NCI-H446 treated with DMSO at 0.1 percent for 48 hours (cell line): ENCODE measurements around the gene ZBTB33.

ENCODE experiments used
- DNase-seq: peaks from one replicate; lab custom pipeline; 2025; lab: John Stamatoyannopoulos, UW

ZBTB33 gene

GRCh38 chrX:120262859-120263708 is 12.5 kb downstream of the ZBTB33 start:
- DNase-seq: no peak

GRCh38 chrX:120264341-120264740 is 13.7 kb downstream of the ZBTB33 start:
- no peak for DNase-seq

- DNase-seq: no peak
These were observed 18.9 kb downstream of the ZBTB33 start for GRCh38 chrX:120269373-120270035.

GRCh38 chrX:120270567-120270966 is 20.0 kb downstream of the ZBTB33 start:
- DNase-seq: no peak

- no peak for DNase-seq
These were observed 20.6 kb downstream of the ZBTB33 start for GRCh38 chrX:120271218-120271617.

- DNase-seq: no peak
These were observed 23.5 kb downstream of the ZBTB33 start for GRCh38 chrX:120274145-120274544.

GRCh38 chrX:120274958-120275357 is 24.3 kb downstream of the ZBTB33 start:
- no peak for DNase-seq

- DNase-seq: no peak
These were observed 30.5 kb downstream of the ZBTB33 start for GRCh38 chrX:120281021-120281624.

GRCh38 chrX:120281761-120282160 is 31.1 kb downstream of the ZBTB33 start:
- no peak for DNase-seq

- no peak for DNase-seq
These were observed 32.1 kb downstream of the ZBTB33 start for GRCh38 chrX:120282697-120283096.

GRCh38 chrX:120286733-120287512 is 36.3 kb downstream of the ZBTB33 start:
- no peak for DNase-seq

GRCh38 chrX:120287513-120288112 is 37.0 kb downstream of the ZBTB33 start:
- DNase-seq: no peak

GRCh38 chrX:120290107-120290506 is 39.5 kb downstream of the ZBTB33 start:
- DNase-seq: no peak

- DNase-seq: no peak
These were observed 40.6 kb downstream of the ZBTB33 start for GRCh38 chrX:120291211-120291610.

- no peak for DNase-seq
These were observed 42.4 kb downstream of the ZBTB33 start for GRCh38 chrX:120293015-120293414.

- no peak for DNase-seq
These were observed 44.0 kb downstream of the ZBTB33 start for GRCh38 chrX:120294651-120295050.

- no peak for DNase-seq
These were observed 47.3 kb downstream of the ZBTB33 start for GRCh38 chrX:120297923-120298322.

- no peak for DNase-seq
These were observed 49.3 kb downstream of the ZBTB33 start for GRCh38 chrX:120299928-120300327.

- DNase-seq: no peak
These were observed 50.9 kb downstream of the ZBTB33 start for GRCh38 chrX:120301497-120301896.

GRCh38 chrX:120301960-120302359 is 51.3 kb downstream of the ZBTB33 start:
- no peak for DNase-seq

- DNase-seq: no peak
These were observed 51.8 kb downstream of the ZBTB33 start for GRCh38 chrX:120302434-120302833.

GRCh38 chrX:120304256-120304655 is 53.6 kb downstream of the ZBTB33 start:
- no peak for DNase-seq
